NOMO-1 (cell line): ENCODE measurements around the gene SCAMP2.
A peak's percentile ranks its signal among the peaks of the same experiment; 100 is the strongest.

Experiments used
- DNase-seq, 2 experiments: peaks; one replicate each; lab custom pipeline; 2025; ENCODE audit not compliant: unreplicated experiment in 2 of 2; lab: John Stamatoyannopoulos, UW

Gene SCAMP2

DNA sequence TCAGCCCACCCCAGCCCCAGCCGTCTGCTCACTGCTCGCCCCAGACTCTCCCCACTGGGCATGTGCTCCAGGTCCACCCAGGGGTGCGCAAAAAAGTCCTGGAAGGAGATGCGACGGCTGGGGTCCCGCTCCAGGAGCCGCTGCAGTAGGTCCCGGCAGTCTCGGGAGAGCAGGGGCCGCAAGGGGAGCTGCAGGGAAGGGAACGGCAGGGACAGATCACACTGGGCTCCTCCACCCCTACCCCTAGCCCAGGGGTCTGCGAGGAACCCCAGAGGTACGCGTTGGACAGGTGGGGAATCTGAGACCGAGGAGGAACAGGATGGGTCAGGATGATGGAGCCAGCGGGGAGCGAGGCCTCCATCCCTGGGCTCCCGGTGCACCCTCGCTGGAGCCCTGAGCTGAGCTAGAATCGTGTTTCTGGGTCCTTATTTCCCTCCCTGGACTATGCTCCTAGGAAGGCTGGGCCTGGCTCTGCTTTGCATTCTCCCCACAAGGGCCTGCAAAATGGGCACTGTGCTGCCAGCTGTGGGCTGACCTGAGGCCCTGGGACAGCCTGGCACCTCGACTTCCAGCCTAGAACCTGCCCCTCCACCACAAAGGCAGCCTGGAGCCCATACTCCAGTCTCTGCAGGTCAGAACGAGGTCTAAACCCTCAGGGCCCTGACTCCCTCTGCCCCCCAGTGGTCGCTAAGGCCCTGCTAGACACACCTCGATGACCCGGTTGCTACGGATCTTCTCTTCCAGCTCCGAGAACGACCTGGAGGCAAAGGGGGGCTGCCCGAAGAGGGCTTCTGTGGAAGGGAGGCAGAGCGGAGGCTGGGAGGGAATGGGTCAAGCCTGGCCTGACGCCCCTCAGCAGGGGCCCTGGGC lies 33.4 kb downstream of the SCAMP2 start:
- no peak for DNase-seq

DNA sequence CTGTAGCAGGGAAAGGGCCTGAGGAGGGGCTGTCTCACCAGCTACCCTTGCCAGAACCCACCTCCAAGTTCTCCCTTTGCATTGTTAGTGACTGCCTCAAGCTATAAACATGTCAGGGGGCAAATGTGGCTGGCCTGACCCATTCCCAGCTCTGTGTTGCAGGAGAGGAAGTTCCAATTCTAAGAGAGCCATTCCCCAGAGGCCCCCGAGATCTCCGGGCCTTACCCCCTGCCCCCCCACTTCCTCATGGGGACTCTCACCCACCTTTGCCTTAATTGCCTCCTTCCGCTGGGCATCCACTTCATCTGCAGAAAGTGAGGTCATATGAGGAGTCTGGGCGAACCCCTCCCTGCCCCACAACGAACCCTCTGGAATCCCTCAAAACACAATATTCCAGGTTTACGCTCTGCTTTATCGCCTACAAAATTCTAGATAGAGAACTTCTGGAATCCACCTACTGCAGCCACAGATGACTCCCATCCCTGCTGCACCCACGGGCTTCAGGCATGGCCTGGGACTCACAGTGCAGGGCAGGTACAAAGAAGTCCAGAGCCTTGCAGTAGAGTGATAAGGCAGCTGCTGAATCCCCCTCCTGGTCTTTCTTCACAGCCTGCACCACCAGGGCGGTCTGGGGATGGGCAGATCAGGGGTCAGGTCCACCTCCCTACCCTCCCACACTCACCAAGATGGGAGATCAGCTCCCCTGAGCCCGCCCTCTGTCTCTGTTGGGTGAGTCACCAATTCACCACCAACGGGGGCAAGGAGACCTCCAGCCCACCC lies 34.2 kb downstream of the SCAMP2 start:
- no peak for DNase-seq

DNA sequence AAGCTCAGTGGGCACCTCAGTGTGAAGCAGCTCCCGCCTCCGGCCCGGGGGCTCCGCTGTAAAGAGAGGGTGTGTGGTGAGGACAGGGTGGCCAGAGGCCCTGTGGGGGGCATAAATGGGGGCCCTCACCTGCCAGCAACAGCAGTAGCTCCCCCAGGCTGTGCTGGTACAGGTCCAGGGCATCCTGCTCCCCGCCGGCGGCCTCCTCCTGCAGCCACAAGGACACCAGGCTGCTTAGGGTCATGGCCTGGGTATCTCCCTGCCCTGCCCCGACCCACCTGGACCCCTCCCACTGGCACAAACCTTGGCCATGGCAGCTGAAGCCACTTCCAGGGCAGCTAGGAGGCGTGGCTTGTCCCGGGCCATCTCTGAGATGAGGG lies 35.0 kb downstream of the SCAMP2 start:
- DNase-seq: no peak

DNA sequence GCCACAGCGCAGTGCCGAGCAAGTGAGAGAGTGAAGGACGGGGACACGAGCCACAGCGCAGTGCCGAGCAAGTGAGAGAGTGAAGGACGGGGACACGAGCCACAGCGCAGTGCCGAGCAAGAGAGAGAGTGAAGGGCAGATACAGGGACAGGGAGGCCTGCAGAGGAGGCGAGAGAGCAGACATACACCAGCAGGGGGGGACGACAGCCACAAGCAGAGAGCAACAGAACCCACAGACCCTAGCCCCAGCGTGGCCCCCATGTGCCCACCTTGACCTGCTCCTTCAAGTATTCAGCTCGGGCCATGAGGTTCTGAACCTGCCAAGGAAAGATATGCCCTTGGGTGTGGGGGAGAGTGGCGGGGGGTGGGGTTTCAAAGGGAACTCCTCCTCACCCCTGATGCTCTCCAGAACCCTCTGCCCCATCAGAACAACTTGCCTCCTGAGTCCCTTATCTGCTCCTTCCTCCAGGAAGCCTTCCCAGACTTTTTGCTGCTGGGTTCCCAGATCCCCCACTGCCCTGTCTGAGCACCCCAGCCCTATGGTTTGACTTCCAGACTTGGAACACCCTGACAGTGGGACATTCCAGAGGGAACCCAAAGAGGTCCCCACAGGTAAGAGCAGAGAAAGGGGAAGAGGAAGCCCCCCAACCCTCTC lies 35.6 kb downstream of the SCAMP2 start:
- no peak for DNase-seq

DNA sequence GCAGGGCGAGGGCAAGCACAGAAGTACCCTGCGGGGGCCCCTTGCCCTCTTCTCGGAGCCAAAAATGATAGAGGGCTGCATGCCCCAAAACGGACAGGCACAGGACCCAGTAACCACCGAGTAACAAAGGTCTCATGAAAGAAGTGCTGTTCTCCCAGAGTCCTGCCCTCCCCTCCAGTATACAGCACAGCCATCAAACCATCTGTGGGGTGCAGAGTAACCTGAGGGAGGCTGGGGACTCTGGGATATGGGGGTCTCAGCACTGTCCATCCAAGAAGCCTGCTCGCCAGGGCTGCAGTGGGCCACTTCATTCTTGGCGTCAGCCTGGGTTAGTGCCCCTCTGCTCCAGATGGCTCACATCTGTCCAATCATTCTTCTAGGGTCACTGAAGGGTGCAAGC lies 36.3 kb downstream of the SCAMP2 start:
- DNase-seq: no peak

DNA sequence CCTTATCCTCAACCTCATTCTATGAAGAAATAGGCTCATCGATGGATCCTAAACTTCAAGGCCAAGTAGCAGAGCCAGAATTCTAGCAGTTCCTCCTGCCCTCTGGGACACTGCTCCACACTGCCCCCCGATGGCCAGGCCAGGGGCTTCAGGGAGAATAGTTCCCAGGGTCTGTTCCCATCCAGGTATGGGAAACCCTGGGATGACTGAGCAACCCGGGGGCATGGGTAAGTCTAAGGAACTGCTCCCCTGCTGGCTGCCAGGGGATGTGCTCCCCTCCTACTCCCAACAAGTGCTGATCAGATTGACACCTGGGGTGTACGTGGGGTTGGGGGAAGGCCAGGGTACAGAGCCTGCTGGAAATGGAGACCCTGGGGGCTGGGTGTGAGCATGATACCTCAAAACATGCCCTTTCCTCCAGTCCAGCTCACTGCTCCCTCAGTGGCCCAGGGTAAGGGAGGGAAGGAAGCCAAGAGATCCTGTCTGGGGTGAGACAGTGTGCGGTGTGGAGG lies 37.8 kb downstream of the SCAMP2 start:
- DNase-seq: peak; percentile 22 to 26

DNA sequence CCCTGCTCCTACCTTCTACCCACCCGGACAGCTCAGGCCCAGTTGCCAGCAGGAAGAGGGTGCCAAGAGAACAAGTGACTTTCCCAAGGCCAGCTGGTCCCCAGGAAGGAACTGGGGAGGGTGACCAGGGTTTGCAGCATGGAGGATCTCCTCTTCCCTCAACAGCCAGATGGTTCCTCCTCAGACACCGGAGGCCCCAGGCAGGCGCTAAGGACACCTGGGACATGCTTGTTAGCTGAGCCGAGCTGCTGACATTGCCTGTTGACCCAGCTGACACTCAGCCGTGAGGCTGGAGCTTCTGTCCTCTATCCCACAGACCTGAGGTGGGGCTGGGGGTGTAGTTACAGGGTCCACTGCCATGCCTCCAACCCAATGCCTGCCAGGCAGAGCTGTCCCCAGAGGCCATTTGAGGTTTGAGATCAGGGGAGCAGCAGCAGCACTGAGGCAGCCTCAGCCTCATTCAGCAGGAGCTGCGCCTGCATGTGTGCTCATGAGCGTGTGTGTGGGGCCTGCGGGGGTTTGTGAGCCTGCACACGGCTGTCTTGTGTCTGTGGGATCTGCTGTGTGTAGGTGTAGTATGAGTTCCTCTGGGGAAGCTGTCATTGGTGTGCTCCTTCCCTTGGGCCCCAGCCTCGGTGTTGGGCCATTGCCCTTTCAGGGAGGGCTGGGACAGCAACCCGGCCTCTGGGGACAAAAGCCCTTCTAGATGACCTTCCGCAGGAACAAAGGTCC lies 39.6 kb downstream of the SCAMP2 start:
- no peak for DNase-seq

DNA sequence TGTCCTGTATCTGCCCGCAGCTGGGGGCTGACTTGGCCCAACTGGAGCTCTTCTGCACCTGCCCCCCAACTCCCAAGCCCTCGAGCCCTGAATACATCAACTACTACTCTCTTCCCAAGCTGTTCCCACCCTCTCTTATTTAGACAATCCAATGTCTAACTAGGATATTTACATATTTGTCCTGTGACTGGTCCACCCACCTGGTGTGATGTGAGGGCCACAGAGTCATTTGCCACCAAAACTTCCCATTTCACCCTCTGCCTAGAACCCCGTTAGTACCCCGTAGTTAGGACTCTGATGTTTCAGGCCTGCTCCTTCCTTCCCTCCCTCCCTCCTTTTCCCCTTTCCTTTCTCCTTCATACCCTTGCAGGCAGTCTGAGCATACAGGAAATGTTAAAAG lies 40.3 kb downstream of the SCAMP2 start:
- DNase-seq: no peak

DNA sequence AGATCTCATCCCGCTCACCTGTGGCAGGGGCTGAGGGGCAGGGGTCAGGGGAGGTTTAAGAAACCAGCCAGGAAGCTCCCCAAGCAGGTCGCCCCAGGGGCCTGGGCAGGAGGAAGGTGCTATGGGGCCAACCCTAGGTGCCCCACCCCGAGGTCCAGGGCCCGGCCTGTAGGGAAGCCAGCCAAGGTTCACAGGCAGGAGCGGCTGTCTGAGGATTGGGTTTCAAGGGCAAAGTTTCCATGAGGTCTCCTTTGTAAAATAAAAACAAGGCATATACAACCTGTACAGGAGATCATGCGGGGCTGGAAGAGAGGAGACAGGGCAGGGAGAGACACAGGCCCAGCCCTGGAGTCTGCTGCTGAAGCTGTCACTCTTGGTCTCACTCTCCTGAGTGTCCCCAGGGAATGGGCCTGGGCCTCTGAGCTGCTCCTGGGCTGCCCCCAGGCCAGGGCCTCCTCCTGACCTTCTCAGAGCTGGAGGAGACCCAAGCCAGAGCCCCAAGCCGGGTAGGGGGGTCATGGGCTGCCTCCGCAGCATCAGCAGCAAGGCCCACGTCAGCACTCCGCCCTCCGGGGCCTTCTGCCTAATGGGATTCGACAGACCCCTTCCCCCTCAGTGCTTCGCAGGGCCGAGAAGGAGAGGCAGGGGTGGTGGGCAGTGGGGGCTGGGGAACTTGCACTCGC lies 41.2 kb downstream of the SCAMP2 start:
- no peak for DNase-seq

DNA sequence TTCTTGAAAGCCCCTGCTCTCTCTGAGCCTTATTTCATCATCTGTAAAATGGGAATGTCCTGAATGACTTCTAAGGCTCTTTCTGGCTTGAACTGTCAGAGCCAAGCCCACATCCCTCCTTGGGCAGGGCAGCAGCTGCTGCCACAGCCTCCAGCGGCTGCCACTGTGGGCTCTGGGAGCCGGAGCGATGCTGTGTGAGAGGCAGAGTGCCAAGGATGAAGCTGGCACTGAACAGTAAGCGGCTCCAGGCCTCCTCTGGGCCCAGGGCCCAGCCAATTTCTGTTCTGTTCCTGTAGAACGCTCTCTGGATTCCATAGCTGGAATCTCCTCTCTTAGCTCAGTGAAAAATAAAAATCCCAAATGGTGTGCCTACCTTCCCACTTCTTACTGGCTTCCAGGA lies 42.3 kb downstream of the SCAMP2 start:
- no peak for DNase-seq

DNA sequence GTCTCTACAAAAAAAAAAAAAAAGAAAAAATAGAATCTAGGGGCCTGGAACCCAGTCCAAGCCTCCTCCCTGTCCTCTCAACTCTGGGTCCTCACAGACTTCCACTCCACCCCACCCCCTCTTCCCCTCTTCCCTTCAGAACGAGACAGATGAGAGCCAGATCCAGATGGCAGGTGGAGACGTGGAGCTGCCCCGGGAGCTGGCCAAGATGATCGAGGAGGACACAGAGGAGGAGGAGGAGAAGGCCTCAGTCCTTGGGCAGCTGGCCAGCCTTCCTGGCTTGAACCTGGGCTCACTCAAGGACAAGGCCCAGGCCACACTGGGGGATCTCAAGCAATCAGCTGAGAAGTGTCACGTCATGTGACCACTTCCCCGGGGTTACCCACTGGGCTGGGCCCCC lies 43.2 kb downstream of the SCAMP2 start:
- DNase-seq: no peak

DNA sequence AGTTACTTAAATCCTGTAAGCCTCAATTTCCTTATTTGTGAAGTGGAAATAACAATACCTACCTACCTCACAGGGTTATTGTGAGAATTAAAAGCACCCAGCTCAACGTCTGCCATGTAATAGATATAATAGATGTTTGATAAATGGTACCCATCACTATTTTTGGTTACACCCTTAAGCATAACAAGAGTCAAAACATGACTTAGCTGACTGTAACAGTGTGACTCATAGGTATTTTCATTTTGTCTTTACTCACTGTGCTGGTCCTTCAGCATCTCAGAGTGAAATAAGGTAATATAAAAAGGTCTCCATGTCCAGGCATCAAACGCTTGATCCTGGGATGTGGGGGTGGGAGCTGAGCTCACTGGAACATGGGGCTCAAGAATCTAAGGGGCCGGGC lies 43.7 kb downstream of the SCAMP2 start:
- no peak for DNase-seq

DNA sequence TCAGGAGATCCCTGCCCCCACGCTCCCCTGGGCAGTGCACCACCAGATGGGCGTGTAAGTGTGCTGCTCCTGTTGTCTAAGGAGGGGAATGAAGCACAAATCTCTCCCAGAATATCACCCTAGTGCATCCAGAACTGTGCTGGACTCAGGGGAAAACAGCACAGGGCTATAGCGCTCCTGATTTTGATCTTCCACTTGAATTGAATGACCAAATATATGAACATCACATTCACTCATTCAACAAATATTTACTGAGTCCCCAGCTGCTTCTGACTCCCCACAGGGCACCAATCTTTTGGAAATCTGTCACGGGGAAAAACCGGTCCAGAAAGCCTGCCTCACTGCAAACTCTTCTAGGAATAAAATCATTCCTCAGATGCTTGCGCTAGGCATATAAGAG lies 44.3 kb downstream of the SCAMP2 start:
- DNase-seq: no peak

DNA sequence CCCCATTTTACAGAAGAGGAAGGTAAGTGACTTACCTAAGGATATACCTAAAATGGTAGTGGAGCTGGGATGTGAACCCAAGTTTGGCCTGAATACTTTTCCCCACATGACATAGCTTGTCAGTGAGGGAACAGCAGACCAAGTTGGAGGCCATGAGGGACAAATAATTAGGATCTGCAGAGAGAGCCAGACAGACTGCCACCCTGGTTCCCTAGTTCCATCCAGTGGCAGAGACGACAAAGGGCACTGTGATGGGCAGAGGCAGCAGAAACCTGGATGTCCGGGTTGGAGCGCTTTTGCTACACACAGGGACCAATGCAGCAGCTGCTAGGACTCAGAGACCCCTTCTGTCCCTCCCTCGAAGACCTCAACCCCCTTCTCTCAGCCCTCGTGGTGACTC lies 45.6 kb downstream of the SCAMP2 start:
- no peak for DNase-seq

DNA sequence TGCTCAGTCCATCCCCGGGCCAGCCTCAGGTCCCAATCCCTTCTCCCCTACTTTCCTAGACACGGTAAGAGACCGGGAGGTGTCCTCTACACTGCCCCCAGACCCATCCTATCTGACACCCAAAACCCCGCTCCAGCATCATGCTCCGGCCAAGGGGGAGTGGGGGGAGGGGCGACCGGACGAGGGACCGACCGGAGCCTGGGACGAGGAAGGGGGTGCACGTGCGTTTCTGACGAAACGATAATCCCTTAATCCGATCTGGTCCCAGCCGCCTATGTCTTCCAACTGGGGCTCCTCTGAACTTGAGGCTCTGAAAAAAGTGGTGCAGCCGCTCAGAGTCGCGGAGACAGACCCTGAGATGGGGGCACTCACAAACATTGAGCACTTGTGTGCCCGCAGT lies 46.2 kb downstream of the SCAMP2 start:
- no peak for DNase-seq

DNA sequence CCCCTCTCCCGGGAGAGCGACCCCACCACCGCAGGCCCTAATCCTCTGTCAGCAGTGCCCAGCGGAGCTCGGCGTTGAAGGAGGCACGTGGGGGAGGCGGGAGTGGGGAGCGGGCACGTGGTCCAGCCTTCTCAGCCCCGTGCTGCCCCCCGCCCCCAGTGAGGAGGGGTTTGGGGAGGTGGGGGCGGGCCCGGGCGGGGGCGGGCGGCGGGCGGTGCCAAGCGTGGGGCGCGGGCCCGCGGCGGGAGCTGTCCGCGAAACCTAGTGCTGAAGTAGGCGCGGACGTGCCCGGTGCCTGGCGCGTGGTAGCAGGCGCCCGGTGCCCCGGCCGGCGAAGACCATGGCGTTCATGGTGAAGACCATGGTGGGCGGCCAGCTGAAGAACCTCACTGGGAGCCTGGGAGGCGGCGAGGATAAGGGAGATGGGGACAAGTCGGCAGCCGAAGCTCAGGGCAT lies 46.8 kb downstream of the SCAMP2 start, which contains the start of gene CPLX3:
TSS of gene CPLX3 (plus strand) at position 264 of the 456 bp plus-strand sequence. CDS start at position 341, 77 bp downstream.
- no peak for DNase-seq

DNA sequence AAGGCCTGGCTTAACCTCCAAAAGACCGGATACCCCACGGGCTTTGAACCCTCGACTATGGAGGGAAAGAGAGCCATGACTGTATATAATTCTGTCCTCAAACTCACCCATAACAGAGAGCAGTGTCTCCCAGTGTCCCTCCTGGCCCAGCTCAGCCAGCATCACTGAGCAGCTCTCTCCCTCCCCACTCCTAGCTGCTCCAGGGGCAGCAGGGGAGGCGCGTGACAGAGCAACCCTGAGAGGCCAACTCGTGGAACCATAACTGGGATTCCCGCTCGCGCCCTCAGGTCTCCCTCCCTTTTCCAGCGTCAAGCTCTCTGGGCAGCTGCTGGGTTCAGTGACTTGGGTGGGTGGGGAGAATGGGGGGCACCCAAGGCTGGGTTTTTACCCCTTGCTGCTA lies 47.3 kb downstream of the SCAMP2 start:
- no peak for DNase-seq

DNA sequence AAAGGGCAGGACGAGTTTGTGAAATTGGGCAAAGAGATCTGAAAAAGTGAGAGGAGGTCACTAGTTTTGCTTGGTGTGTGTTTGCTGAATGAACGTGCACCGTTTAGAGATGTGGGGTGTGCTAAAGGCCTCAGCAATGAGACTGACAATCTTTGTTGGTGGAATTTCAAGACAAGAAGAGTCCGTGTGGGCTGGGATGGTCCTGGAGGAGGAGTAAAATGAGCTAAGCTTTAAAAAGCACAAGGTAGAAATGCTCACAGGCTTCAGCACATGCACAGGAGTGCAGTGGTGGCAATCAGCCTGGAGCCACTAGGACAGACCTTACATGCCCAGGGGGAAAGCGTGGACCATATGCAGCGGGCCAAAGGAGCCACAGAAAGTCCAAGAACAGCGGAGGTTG lies 48.2 kb downstream of the SCAMP2 start:
- DNase-seq: no peak

DNA sequence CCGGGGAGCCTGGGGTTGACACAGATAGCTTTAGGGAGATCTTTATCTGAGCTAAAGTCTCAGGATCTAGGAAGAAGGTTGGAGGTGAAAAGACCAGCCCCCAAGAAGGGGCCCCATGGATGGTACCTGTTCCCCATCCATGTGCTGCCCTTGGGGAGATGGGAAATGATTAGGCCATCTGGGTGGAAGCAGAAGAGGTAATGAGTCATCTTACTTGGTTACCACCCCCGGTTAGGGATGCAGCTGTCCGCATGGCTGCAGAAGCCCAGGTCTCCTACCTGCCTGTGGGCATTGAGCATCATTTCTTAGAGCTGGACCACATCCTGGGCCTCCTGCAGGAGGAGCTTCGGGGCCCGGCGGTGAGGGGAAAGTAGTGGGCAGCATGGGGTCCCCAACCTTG lies 49.8 kb downstream of the SCAMP2 start:
- DNase-seq: no peak

DNA sequence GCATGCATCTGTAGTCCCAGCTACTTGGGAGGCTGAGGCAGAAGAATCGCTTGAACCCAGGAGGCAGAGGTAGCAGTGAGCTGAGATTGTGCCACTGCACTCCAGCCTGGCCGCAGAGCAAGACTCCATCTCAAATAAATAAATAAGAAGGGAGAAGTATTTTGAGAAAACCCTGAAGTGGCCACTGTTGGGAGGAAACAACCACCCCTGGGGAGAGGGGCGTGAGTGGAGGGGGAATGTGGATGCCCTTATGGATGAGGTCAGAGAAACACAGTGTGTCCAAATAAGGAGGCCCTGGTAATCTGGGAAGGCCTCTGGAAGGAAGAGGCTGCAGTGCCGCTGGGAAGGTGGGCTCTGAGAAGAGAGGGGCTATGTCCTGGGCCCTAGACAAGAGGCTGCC lies 50.9 kb downstream of the SCAMP2 start:
- DNase-seq: no peak
